Melanocyte of skin (primary cell): Measurements from ENCODE around the gene HDAC6. TPM values are rescaled to one million over a fixed set of nuclear protein-coding genes. Genes with fewer than 3 reads are reported as not detected.

Source experiments
- small RNA-seq, 2 donors: library from RNA; depleted of rRNA; stranded (forward); fragments of <200 nt; gene quantifications; one replicate each; pipeline ENCODE3, GENCODE V24; 2012
- total RNA-seq, 2 donors: library from RNA; depleted of rRNA; stranded (reverse); fragments of >200 nt; gene quantifications; 2 replicates each; pipeline ENCODE4 v1.2.3, GENCODE V29; 2012

HDAC6 gene
- 10 to 100 TPM; 35.3 to 49.2 TPM for total RNA-seq

DNA sequence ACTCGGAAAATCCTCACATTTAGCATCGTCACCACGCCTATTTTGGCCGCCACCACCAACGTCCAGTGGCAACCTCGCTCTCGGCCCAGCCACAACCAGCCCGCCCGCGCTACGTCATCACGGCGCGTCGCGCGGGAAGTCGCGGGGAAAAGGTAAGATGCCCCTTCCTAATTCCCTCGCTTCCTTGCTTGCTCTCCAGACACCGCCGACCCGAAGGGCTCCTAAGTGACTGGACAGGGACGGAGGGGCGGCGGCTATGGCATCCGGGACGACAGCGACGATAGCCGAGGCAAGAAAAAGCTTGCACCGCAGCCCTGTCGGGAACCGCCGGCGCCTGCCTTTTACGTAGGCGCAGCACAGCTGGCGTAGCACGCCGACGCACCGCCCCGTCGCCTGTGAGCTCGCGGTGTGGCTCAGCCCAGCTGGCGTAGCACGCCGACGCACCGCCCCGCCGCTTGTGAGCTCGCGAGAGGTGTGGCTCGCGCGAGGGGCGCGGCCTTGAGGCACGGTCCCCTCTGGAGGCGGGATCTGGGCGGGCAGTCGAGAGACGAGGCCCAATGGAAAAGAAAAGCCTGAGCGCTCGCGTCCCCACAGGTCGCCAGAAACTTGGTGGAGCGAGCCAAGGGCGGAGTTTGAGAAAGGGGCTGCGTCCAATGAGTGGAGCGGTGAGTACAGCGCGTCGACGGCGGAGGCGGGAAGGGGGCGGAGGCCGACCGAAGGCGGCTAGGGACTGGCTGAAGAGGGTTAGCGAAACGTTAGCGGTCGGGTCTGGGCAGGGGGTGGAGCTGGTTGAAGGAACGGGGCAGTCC lies at the start of gene HDAC6:
TSS of gene HDAC6 (plus strand) at position 788 of the 809 bp plus-strand sequence. CDS start 626 bp downstream, outside the sequence.

DNA sequence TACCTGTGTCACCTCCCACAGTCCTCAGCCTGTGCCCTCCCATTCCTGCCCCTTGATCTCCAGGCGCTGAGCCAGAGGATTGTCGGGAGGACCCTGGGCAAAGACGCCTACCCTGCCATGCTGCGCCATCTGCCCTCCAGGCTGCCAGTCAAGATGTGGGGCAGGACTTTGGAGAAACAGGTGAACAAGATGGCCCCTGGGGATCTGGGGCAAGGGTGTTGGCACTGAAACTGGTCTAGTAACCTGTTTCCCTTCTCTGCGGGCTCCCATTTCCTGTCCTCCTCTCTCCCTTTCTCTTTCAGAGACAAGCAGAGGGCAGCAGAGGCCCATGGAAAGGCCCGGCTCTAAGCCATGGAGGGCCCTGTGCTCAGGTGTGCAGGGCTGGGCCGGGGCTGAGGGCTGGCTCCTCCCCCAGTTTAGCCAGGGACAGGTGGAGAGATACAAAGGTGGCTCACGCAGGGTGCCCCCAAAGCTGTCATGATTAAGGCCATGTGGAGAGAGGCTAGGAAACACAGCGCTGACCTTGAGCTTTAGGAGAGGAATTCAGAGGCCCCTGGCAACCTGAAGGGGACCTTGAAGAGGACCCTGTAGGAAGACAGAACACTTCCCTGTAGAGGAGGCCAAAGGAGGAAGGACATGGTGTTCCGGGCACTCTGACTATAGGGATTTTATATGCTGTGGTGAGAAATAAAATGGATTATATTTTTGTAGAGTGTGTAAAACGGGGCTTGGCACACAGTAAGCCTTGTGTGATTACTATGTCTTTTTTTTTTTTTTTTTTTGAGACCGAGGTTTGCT lies 40.0 kb upstream of the HDAC6 start, which contains the start of gene GLOD5:
TSS of gene GLOD5 (plus strand) at position 74 of the 798 bp plus-strand sequence. CDS start at position 118, 44 bp downstream.

DNA sequence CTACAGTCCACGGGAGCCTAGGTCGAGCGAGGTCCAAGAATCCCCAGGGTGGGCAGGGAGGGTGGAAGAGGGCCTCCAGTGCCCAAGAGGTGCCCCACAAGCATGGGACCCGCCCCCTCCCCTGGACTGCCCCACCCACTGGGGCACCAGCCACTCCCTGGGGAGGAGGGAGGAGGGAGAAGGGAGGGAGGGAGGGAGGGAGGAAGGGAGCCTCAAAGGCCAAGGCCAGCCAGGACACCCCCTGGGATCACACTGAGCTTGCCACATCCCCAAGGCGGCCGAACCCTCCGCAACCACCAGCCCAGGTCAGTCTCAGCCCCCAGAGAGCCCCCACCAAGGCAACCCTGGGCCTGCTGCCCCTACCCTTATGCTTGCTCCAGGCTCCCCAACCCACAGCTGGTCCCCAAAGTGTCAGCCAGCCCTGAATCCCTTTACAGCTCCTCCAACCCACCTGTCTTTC lies 15.5 kb upstream of the HDAC6 start, which contains the start of gene GATA1:
TSS of gene GATA1 (plus strand) at position 250 of the 460 bp plus-strand sequence. CDS start 4,520 bp downstream, outside the sequence.

DNA sequence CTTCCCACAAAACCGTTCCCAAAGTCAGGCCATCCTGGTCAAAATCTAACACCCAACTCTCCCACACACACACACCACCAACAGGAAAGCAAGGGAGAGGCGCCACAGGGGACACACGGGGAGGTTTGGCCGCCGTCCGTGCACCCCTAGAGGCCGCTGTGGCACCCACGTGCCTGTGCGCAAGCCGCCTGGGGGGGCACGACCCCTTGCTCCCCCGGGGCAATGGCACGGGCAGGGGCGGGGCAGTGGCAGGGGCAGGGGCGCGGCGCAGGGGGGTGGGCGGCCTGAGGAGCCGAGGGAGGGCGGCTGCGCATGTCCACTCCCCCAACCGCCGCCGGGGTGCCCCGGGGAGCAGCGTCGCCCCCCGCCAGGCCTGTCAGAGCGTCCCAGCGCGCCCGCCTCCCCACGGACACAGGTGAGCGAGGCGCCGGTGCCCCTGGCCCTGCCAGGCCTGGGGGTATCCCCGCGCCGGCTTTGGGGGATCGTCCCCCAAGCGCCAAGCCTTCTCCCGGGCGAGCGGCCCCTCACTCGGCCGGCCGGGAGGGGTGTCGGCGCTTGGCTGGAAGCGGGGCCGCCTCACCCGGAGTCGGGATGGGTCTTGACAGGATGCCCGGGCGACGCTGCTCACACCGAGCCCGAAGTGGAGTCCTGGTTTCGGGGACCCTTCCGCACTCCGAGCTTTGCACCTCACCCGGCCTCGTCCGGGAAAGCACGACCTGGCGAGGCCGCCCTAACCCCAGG lies 24.4 kb downstream of the HDAC6 start, which contains the start of gene ERAS:
TSS of gene ERAS (plus strand) at position 379 of the 741 bp plus-strand sequence. CDS start 2,611 bp downstream, outside the sequence.

DNA sequence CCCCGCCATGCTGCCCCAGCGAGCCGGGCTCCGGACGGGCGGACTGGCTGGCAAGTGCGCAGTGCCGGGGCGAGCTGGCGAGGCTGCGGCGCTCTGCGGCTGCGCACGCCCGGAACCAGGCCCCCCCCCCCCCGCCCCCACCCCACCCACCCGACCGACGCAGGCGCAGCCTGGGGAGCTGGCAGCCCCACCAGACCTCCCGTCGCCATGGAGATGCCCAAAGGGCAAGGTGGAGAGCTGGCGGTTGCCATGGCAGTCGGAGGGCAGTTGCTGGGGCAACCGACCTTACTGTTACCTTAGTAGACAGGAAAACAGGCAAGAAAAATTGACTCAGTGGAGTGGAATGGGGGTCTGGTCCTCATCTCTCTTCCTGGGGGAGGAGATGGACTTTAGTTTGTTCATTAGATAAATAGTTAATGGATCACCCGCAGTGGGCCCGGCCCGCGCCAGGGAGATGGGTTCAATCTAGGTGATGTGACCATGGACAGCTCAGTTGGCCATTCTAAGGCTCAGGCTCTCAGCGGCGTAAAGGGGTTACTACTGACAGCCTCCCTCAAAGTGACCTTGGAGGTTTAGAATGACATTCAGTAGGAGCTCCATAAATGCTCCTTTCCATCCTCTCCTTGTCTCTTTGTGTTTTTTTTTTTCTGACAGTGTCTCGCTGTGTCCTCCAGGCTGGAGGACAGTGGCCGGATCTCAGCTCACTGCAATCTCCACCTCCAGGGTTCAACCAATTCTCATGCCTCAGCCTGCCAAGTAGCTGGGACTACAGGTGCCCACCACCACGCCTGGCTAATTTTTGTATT lies 33.9 kb downstream of the HDAC6 start, which contains the start of gene PCSK1N:
TSS of gene PCSK1N (minus strand) at position 87 of the 806 bp plus-strand sequence. CDS start at position 9, 78 bp downstream.

Small RNAs within 50 kb of the gene (small RNA-seq; reads per million reads assigned to genes)
- 0 reads per million in 2 donors for gene RNU6-29P

Other genes starting within 250 kb of the HDAC6 start
- 100 to 1,000 TPM; 120 to 136 TPM for gene RBM3, start 227.6 kb upstream of the HDAC6 start, total RNA-seq
- gene WDR13, start 204.6 kb upstream of the HDAC6 start, total RNA-seq = 10 to 100 TPM; 52.6 to 69.9 TPM
- gene WAS, start 118.3 kb upstream of the HDAC6 start, total RNA-seq = under 1 TPM in 1 of 2 donors, not detected in 1; 0.33 TPM
- 10 to 100 TPM in 1 of 2 donors, 1 to 10 TPM in 1; 8.3 to 13.3 TPM for gene SUV39H1, start 105.3 kb upstream of the HDAC6 start, total RNA-seq
- not detected for gene GLOD5, start 40.3 kb upstream of the HDAC6 start, total RNA-seq
- not detected for gene GATA1, start 15.5 kb upstream of the HDAC6 start, total RNA-seq
- not detected for gene ERAS, start 24.4 kb downstream of the HDAC6 start, total RNA-seq
- gene PCSK1N, start 33.5 kb downstream of the HDAC6 start, total RNA-seq = under 1 TPM in 1 of 2 donors, not detected in 1; 0.69 TPM
- gene TIMM17B, start 95.7 kb downstream of the HDAC6 start, total RNA-seq = 10 to 100 TPM; 20.0 to 44.6 TPM
- gene PQBP1, start 95.9 kb downstream of the HDAC6 start, total RNA-seq = 10 to 100 TPM; 28.9 to 36.6 TPM
- 10 to 100 TPM; 15.1 to 15.3 TPM for gene SLC35A2, start 109.6 kb downstream of the HDAC6 start, total RNA-seq
- 10 to 100 TPM; 12.0 to 17.9 TPM for gene PIM2, start 117.0 kb downstream of the HDAC6 start, total RNA-seq
- 10 to 100 TPM; 24.0 to 28.9 TPM for gene OTUD5, start 155.5 kb downstream of the HDAC6 start, total RNA-seq
- under 1 TPM; 0.34 to 1.00 TPM for gene KCND1, start 169.8 kb downstream of the HDAC6 start, total RNA-seq
- 10 to 100 TPM; 13.4 to 16.3 TPM for gene GRIPAP1, start 200.2 kb downstream of the HDAC6 start, total RNA-seq
- gene TFE3, start 241.3 kb downstream of the HDAC6 start, total RNA-seq = 10 to 100 TPM; 24.1 to 25.3 TPM